Keratinocyte (primary cell): ENCODE measurements around the gene GSAP. TPM values are rescaled to one million over a fixed set of nuclear protein-coding genes. Genes with fewer than 3 reads are reported as not detected.
A peak's percentile ranks its signal among the peaks of the same experiment; 100 is the strongest.

ENCODE experiments used
- DNase-seq: peaks from one replicate; pipeline ENCODE4 v3.0.0-alpha.2; 2011; ENCODE audit warnings: low read depth, missing footprints, low spot score
- FAIRE-seq: peaks from 2 replicates; lab custom pipeline; 2011; peaks lifted over from hg19 to GRCh38; lab: Jason Lieb, UNC
- H2AFZ ChIP-seq: 2 replicates; pipeline ENCODE4 v1.6.0; 2012; ENCODE audit warnings: low read length, control low read depth, inconsistent platforms; ENCODE audit not compliant: control insufficient read depth
- H3K27ac ChIP-seq: 2 replicates; pipeline ENCODE4 v1.5.1; 2011; ENCODE audit warnings: low read length; ENCODE audit not compliant: control insufficient read depth, insufficient read depth
- H3K27me3 ChIP-seq: 3 replicates; pipeline ENCODE4 v1.6.0; 2011; ENCODE audit warnings: low read length; ENCODE audit not compliant: control insufficient read depth, insufficient read depth; ENCODE audit errors: extremely low read depth
- H3K36me3 ChIP-seq, 2 experiments: 2 replicates in 1 of 2; 3 replicates in 1 of 2; pipeline ENCODE4 v1.5.1; 2011; ENCODE audit warnings: low read length in 2 of 2, mild to moderate bottlenecking in 1 of 2; ENCODE audit not compliant: control insufficient read depth in 2 of 2, insufficient read depth in 2 of 2; ENCODE audit errors: extremely low read depth in 1 of 2
- H3K4me1 ChIP-seq: 3 replicates; pipeline ENCODE4 v1.5.1; 2011; ENCODE audit warnings: low read length; ENCODE audit not compliant: control insufficient read depth, insufficient read depth; ENCODE audit errors: extremely low read depth
- H3K4me2 ChIP-seq: 3 replicates; pipeline ENCODE4 v1.6.0; 2011; ENCODE audit warnings: low read depth, low read length; ENCODE audit not compliant: control insufficient read depth, insufficient read depth; ENCODE audit errors: extremely low read depth
- H3K4me3 ChIP-seq, 3 experiments: fragments of 200-600 bp in 1 of 3; sonication (generic) in 1 of 3; 2 replicates in 2 of 3; 3 replicates in 1 of 3; pipeline ENCODE4 v1.5.1; 2011 to 2016; ENCODE audit warnings: low read length in 3 of 3, mild to moderate bottlenecking in 3 of 3, control low read depth in 2 of 3, inconsistent platforms in 1 of 3, low read depth in 1 of 3, mixed read lengths in 1 of 3, mixed run types in 1 of 3, moderate library complexity in 1 of 3; ENCODE audit not compliant: control insufficient read depth in 2 of 3, insufficient read depth in 2 of 3; ENCODE audit errors: extremely low read depth in 1 of 3
- H3K79me2 ChIP-seq: 2 replicates; pipeline ENCODE4 v1.6.0; 2012; ENCODE audit warnings: low read length; ENCODE audit not compliant: control insufficient read depth, insufficient read depth
- H3K9ac ChIP-seq: 3 replicates; pipeline ENCODE4 v1.6.0; 2011; ENCODE audit warnings: low read length; ENCODE audit not compliant: control insufficient read depth, insufficient read depth; ENCODE audit errors: extremely low read depth
- H3K9me1 ChIP-seq: 3 replicates; pipeline ENCODE4 v1.6.0; 2011; ENCODE audit warnings: low read length; ENCODE audit not compliant: control insufficient read depth, insufficient read depth; ENCODE audit errors: extremely low read depth
- H3K9me3 ChIP-seq: 2 replicates; pipeline ENCODE4 v1.5.1; 2012; ENCODE audit warnings: low read depth, low read length; ENCODE audit not compliant: control insufficient read depth
- H4K20me1 ChIP-seq: 3 replicates; pipeline ENCODE4 v1.6.0; 2011; ENCODE audit warnings: low read length; ENCODE audit not compliant: control insufficient read depth, insufficient read depth; ENCODE audit errors: extremely low read depth
- EZH2 ChIP-seq: IDR thresholded peaks from one replicate; pipeline ENCODE4 v1.6.1; 2012; ENCODE audit warnings: inconsistent platforms, mild to moderate bottlenecking, low read length, moderate library complexity
- dilution Hi-C: fragments of 300-500 bp; cut with MboI; formaldehyde crosslinking; loops from one replicate; pipeline ENCODE4 v1.7.0; 2020; ENCODE audit warnings: low sequenced_read_pairs; ENCODE audit not compliant: extremely low pct_ligation_motif_present
- polyA plus RNA-seq, 5 experiments: library from polyadenylated mRNA; depleted of rRNA in 3 of 5; stranded (reverse) in 3 of 5; stranded (forward) in 1 of 5; unstranded in 1 of 5; fragments of >200 nt; gene quantifications; 1 replicate in 1 of 5; 2 replicates in 3 of 5; 3 replicates in 1 of 5; pipeline versions ENCODE4 v1.2.1 to v1.2.3, GENCODE V29; 2011 to 2012; ENCODE audit warnings: missing spikeins in 2 of 5, low read depth in 1 of 5, low replicate concordance in 1 of 5
- TF ChIP-seq, protein P1 (sequence below), 3 experiments: IDR thresholded peaks in 1 of 3; conservative IDR thresholded peaks in 1 of 3; optimal IDR thresholded peaks in 1 of 3; 2 replicates in 2 of 3; 3 replicates in 1 of 3; pipeline versions ENCODE3 to v1.5.1; 2011; ENCODE audit warnings: low read length in 3 of 3, mild to moderate bottlenecking in 3 of 3, moderate library complexity in 2 of 3, control low read depth in 1 of 3, inconsistent platforms in 1 of 3; ENCODE audit not compliant: insufficient read depth in 2 of 3; ENCODE audit errors: extremely low read depth in 1 of 3

The GSAP gene
- polyA plus RNA-seq, 1 donor (not counting 4 experiments of a cell fraction or from before 2014, with no cell fraction given) = 5.4 TPM

DNA sequence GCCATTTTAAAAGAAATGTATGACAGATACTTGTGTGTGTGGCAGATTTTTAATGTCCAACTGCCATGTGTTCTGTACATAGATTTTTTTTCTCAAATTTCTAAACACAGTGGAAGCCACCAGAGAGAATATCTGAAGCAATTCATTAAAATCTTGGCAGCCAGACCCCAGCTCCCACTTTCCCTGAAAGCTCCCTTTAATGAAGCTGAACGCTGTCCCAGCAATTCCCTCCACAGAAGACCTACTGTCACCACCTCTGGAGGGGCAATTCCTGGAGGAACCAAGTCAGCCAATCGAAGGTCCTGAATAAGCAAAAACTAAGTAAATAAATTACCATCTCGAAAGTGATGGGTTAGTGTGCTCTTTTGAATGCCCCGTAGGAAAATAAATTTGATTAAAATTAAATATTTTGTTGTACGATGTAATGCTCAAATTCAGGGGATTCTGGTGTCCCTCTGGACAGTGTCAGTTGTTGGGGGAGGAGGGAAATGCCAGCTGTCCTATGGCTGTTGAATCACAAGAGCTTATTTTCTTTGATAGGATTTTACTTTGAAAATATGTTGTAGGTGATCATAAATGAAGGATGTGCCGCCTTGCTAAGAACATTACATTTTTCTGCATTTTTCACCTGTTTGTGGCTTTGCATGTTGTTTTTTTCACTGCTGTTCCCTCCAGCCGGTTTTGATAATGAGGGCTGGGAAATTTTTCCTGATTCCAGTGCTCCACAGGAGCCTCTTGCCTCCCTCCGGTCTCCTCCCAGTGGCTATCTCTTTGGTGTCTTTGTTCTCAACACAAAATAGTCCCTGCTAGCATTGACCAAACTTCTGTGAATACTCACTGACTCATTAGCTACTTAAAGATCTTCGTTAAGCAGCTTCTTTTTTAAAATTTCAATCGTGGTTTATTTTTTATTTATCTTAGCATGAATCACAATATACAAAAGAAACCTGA lies 9.2 kb upstream of the GSAP start:
- Histone ChIP-seq H3K9me1 (no peaks in the 10 kb centered on the region), H4K20me1 (no peaks in the 10 kb centered on the region), H3K9me3 (no peaks in the 10 kb centered on the region), H2AFZ (peak overlapping the region; percentile 77), H3K4me2 (peak overlapping the region; percentile 80), H3K9ac (peak overlapping the region; percentile 43), H3K79me2 (no peaks in the 10 kb centered on the region), H3K27me3 (no peaks in the 10 kb centered on the region), H3K27ac (peak overlapping the region; percentile 41), H3K4me1 (peaks cover 30% of the 10 kb centered on the region), H3K4me3 (peak overlapping the region in 2 of 3 experiments; percentile 3 to 26), H3K36me3 (no peaks in the 10 kb centered on the region)
- TF ChIP-seq, protein P1, sequence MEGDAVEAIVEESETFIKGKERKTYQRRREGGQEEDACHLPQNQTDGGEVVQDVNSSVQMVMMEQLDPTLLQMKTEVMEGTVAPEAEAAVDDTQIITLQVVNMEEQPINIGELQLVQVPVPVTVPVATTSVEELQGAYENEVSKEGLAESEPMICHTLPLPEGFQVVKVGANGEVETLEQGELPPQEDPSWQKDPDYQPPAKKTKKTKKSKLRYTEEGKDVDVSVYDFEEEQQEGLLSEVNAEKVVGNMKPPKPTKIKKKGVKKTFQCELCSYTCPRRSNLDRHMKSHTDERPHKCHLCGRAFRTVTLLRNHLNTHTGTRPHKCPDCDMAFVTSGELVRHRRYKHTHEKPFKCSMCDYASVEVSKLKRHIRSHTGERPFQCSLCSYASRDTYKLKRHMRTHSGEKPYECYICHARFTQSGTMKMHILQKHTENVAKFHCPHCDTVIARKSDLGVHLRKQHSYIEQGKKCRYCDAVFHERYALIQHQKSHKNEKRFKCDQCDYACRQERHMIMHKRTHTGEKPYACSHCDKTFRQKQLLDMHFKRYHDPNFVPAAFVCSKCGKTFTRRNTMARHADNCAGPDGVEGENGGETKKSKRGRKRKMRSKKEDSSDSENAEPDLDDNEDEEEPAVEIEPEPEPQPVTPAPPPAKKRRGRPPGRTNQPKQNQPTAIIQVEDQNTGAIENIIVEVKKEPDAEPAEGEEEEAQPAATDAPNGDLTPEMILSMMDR (optimal IDR thresholded peaks at IDR 0.05 in 1 of 3, IDR thresholded peaks at IDR 0.05 in 1 of 3, conservative IDR thresholded peaks at IDR 0.05 in 1 of 3; ENCODE audit: extremely low read depth in 1 of 3, insufficient read depth in 2 of 3, low read length in 3 of 3) = no peak
- no peak for TF ChIP-seq EZH2
- peak; percentile 71 for FAIRE-seq
- peak; percentile 35 for DNase-seq
- dilution Hi-C loops = no loop called here

DNA sequence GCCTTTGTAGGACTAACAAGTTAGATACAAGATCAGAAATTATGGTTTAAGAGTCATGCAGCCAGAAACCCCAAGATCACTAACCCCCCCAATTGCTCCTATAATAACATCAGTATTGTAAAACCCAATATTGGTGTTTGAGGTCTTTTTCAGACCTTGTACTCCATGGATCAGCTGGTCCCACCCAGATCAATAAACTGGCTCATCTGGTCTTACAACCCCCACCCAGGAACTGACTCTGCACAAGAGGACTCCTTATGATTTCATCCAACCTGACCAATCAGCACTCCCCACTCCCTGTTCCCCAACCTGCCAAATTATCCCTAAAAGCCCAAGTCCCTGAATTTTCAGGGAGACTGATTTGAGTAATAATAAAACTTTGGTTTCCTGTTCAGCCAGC lies 6.4 kb upstream of the GSAP start:
- Histone ChIP-seq H3K9ac (no peak overlapping the region), H4K20me1 (no peaks in the 10 kb centered on the region), H3K27ac (no peak overlapping the region), H3K4me3 (no peak overlapping the region), H3K4me2 (no peak overlapping the region), H3K36me3 (no peaks in the 10 kb centered on the region), H3K79me2 (no peaks in the 10 kb centered on the region), H3K27me3 (no peaks in the 10 kb centered on the region), H3K4me1 (peaks cover 21% of the 10 kb centered on the region), H2AFZ (no peak overlapping the region), H3K9me3 (no peaks in the 10 kb centered on the region), H3K9me1 (no peaks in the 10 kb centered on the region)
- dilution Hi-C loops = no loop called here
- no peak for DNase-seq
- TF ChIP-seq, protein P1 (optimal IDR thresholded peaks at IDR 0.05 in 1 of 3, IDR thresholded peaks at IDR 0.05 in 1 of 3, conservative IDR thresholded peaks at IDR 0.05 in 1 of 3; ENCODE audit: extremely low read depth in 1 of 3, insufficient read depth in 2 of 3, low read length in 3 of 3) = no peak
- TF ChIP-seq EZH2 = no peak
- no peak for FAIRE-seq
